OCI-M2 (cell line): ENCODE results near the gene ADAMTS3.

Source experiments
- DNase-seq: peaks from one replicate; lab custom pipeline; 2025; ENCODE audit not compliant: unreplicated experiment; lab: John Stamatoyannopoulos, UW

The ADAMTS3 gene

DNA sequence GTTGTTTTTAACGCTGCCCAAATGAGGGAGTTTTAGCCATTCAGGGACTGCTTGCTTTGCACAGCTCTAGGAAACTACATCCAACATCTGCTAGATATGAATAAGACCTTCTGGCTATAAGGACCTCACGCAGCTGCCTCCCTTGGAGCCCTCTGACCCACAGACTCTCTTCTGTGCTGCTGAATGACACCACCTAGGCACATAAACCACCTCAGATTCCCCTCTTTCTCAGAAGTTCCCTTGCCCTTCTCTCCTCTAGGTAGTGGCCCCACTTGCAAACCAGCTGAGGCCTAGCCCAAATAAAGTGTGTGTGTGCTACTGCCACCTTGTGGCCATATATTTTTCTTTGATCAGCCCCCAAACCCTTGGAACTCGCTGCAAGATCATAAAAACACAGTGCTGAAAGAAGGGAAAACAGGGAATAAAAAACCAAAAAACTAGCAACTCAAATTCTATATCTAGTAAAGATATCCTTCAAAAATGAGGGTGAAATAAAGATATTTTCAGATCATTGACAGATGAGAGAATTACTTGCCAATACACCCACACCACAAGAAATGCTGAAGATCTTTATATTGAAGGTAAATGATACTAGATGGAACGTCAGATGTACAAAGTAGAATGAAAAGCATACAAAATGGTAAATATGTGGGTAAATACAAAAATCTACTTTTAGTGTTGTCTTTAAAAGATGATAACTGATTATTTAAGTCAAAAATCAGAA is 265.9 kb downstream of the ADAMTS3 start:
- no peak for DNase-seq

GRCh38 chr4:72301759-72302158 is 267.3 kb downstream of the ADAMTS3 start:
- DNase-seq, result no peak

DNA sequence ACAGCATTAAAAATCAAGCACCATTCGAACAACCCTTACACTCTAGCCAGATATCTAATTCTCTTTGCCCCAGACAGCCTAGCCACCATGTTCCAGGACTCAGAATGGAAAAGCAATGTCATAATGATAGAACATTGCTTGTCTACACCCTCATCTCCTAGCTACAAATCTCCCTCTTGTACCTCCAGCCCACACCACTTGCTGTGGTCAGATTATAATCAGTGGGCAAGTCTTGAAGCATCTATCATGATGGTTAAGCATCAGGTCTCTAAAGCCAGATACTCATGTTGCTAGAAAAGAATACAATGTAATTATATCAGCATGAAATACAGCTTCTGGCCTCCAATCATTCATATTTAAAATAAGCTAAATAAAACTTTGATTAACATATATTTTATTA is 268.9 kb downstream of the ADAMTS3 start:
- DNase-seq, result no peak

- DNase-seq, result no peak
These were observed 273.0 kb downstream of the ADAMTS3 start for GRCh38 chr4:72295966-72296557.

GRCh38 chr4:72290737-72291136 is 278.3 kb downstream of the ADAMTS3 start:
- no peak for DNase-seq

- no peak for DNase-seq
These were observed 282.1 kb downstream of the ADAMTS3 start for GRCh38 chr4:72286910-72287309.

- no peak for DNase-seq
These were observed 282.8 kb downstream of the ADAMTS3 start for GRCh38 chr4:72286185-72286584.

DNA sequence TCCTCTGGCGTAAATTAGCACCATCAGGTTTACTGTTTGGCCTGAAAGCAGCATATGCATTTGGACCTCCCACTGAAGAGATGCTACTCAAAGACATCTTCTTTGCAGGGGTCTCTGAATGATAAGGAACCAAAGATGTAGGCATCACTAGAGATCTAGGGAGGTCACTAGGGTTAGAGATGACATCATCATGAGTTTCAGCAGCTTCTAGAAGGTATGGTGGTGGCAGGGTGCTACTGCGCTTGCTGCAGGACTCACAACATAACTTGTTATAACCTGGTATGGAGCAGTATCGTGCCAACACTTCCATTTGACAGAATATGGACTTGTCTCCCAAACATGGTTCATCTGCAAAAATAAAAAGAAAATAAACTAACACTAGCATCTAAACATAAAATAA is 285.7 kb downstream of the ADAMTS3 start:
- DNase-seq, result no peak

DNA sequence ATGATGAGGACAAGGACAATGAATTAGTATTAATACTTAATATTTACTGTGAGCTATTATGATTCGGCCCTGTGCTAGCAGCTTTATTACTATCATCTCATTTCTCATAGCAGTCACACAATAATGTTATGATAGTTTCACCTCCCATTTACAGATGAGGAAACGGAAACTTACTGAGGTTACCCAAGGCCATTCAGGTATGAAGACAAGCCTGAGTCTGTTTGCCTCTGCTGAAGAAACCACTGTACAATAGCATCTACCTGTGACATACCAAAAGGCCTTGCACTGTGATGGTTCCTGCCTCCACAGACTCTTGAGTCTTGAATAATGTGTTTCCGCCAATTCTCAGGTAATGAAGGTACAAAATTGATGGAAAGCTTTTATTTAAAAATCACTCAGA is 288.8 kb downstream of the ADAMTS3 start:
- no peak for DNase-seq

DNA sequence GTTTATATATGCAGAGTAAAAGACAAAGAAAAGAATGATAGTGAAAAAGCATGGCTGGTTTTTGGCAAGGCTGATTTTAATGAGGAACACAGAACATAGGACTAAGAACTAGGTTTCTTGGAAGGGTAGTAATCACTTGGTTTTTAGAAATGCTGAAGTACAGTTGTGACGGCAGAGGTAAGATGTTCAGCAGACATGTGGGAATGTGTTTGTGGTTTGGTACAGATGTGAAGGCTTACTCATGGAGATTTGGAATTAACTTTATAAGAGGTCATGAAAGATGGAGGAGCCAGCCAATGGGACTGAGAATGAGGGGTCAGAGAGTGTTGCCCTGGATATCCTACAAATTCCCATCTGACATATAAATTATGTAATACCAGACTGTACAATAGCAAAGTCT is 293.6 kb downstream of the ADAMTS3 start:
- DNase-seq, result no peak

GRCh38 chr4:72274251-72274650 is 294.8 kb downstream of the ADAMTS3 start:
- DNase-seq, result no peak

- no peak for DNase-seq
These were observed 313.8 kb downstream of the ADAMTS3 start for GRCh38 chr4:72255269-72255668.

DNA sequence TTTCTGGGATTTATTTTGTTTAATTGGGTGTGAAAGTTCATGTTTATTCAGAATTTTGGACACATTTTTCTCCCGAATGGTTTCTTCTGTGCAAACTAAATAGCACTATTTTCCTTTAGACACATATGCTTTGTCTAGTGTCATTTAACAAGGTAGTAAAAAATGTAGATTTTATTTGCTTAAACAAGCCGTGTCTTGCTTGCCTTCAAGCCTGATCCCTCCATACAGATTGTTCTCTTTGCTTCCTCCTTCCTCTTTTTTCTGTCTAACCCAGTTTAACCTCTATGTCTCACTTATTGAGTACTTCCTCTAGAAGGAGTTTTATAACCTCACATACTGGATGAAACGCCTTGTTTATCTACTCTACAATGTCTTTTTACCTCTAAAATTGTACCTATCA is 325.4 kb downstream of the ADAMTS3 start:
- DNase-seq, result no peak

- no peak for DNase-seq
These were observed 329.4 kb downstream of the ADAMTS3 start for GRCh38 chr4:72239487-72240116.
